Central memory CD8-positive, alpha-beta T cell (primary cell): ENCODE measurements around the gene SLC25A10.

Source experiments
- ATAC-seq: fragments of 150-1000 bp; cut with Tn5 transposase; replicated peaks from 2 replicates; pipeline ENCODE4 v1.10.0; 2022; ENCODE audit warnings: mild to moderate bottlenecking, moderate FRiP score, moderate number of reproducible peaks; ENCODE audit not compliant: poor library complexity, severe bottlenecking; ENCODE audit errors: extremely low read depth
- DNase-seq, 2 donors: peaks; one replicate each; pipeline ENCODE4 v3.0.0; 2021; ENCODE audit warnings: low spot score in 2 of 2
- H3K27ac Mint-ChIP-seq: one replicate; pipeline ENCODE4 v1.8.0; 2022; ENCODE audit warnings: low read depth, mild to moderate bottlenecking, moderate library complexity, mixed read lengths
- H3K27me3 Mint-ChIP-seq: one replicate; pipeline ENCODE4 v1.8.0; 2022; ENCODE audit warnings: mixed read lengths
- H3K36me3 Mint-ChIP-seq: one replicate; pipeline ENCODE4 v1.8.0; 2022; ENCODE audit warnings: mild to moderate bottlenecking, moderate library complexity, mixed read lengths; ENCODE audit not compliant: insufficient read depth
- H3K4me1 Mint-ChIP-seq: one replicate; pipeline ENCODE4 v1.8.0; 2022; ENCODE audit warnings: mixed read lengths
- H3K4me3 Mint-ChIP-seq: one replicate; pipeline ENCODE4 v1.8.0; 2022; ENCODE audit warnings: mild to moderate bottlenecking, moderate library complexity, mixed read lengths
- H3K9me3 Mint-ChIP-seq: one replicate; pipeline ENCODE4 v1.8.0; 2022; ENCODE audit warnings: mixed read lengths

The SLC25A10 gene

GRCh38 chr17:81680150-81680549 is 31.9 kb upstream of the SLC25A10 start:
- peaks cover 30% of the 10 kb centered on the region for H3K4me1 Mint-ChIP-seq
- H3K36me3 Mint-ChIP-seq: peaks cover 12% of the 10 kb centered on the region
- H3K27ac Mint-ChIP-seq: no peak overlapping the region
- DNase-seq (no peak), ATAC-seq (no peak)
- H3K4me3 Mint-ChIP-seq: no peak overlapping the region
- no peaks in the 10 kb centered on the region for H3K9me3 Mint-ChIP-seq
- H3K27me3 Mint-ChIP-seq: no peaks in the 10 kb centered on the region

GRCh38 chr17:81681672-81682071 is 30.4 kb upstream of the SLC25A10 start:
- Mint-ChIP-seq H3K27me3 (no peaks in the 10 kb centered on the region), H3K27ac (no peak overlapping the region), H3K9me3 (no peaks in the 10 kb centered on the region), H3K4me1 (peaks cover 32% of the 10 kb centered on the region), H3K4me3 (no peak overlapping the region), H3K36me3 (peaks cover 21% of the 10 kb centered on the region)
- DNase-seq (no peak), ATAC-seq (no peak)

GRCh38 chr17:81682565-81683207 is 29.4 kb upstream of the SLC25A10 start:
- Mint-ChIP-seq H3K36me3 (peaks cover 24% of the 10 kb centered on the region), H3K27ac (no peak overlapping the region), H3K4me3 (peak overlapping the region; percentile 94), H3K9me3 (no peaks in the 10 kb centered on the region), H3K4me1 (peaks cover 37% of the 10 kb centered on the region), H3K27me3 (no peaks in the 10 kb centered on the region)
- no peak for ATAC-seq
- no peak for DNase-seq

GRCh38 chr17:81683208-81683583 is 28.9 kb upstream of the SLC25A10 start:
- ATAC-seq: peak; percentile 19
- peaks cover 26% of the 10 kb centered on the region for H3K36me3 Mint-ChIP-seq

GRCh38 chr17:81683584-81684441 is 28.3 kb upstream of the SLC25A10 start, which contains the start of the genes ARL16 and HGS:
ARL16 (minus strand) TSS chr17:81683797; CDS start chr17:81683753, 44 bp downstream.
HGS (plus strand) TSS chr17:81684011; CDS start chr17:81684067, 56 bp downstream.
- H3K4me3 Mint-ChIP-seq: peak within 1 kb of the TSS; percentile 94
- peaks cover 40% of the 10 kb centered on the region for H3K4me1 Mint-ChIP-seq
- ATAC-seq: peak; percentile 99
- H3K27ac Mint-ChIP-seq: peak within 1 kb of the TSS; percentile 75
- H3K36me3 Mint-ChIP-seq: peaks cover 27% of the 10 kb centered on the region
- no peaks in the 10 kb centered on the region for H3K9me3 Mint-ChIP-seq
- no peaks in the 10 kb centered on the region for H3K27me3 Mint-ChIP-seq
- peak; percentile 95 to 98 for DNase-seq

More at GRCh38 chr17:81683208-81683583, 28.9 kb upstream of the SLC25A10 start:
- DNase-seq: no peak
- Mint-ChIP-seq H3K27me3 (no peaks in the 10 kb centered on the region), H3K27ac (peak overlapping the region; percentile 75), H3K9me3 (no peaks in the 10 kb centered on the region), H3K4me1 (peaks cover 37% of the 10 kb centered on the region), H3K4me3 (peak overlapping the region; percentile 94)

- Mint-ChIP-seq H3K4me1 (peaks cover 47% of the 10 kb centered on the region), H3K4me3 (peak overlapping the region; percentile 94), H3K36me3 (peaks cover 30% of the 10 kb centered on the region), H3K27ac (peak overlapping the region; percentile 67), H3K9me3 (no peaks in the 10 kb centered on the region), H3K27me3 (no peaks in the 10 kb centered on the region)
- ATAC-seq (no peak), DNase-seq (no peak)
These were observed 27.6 kb upstream of the SLC25A10 start for GRCh38 chr17:81684442-81684911.

- peaks cover 29% of the 10 kb centered on the region for H3K36me3 Mint-ChIP-seq
- no peaks in the 10 kb centered on the region for H3K27me3 Mint-ChIP-seq
- DNase-seq (no peak), ATAC-seq (no peak)
- H3K27ac Mint-ChIP-seq: peak overlapping the region; percentile 67
- peaks cover 53% of the 10 kb centered on the region for H3K4me1 Mint-ChIP-seq
- no peaks in the 10 kb centered on the region for H3K9me3 Mint-ChIP-seq
- peak overlapping the region; percentile 94 for H3K4me3 Mint-ChIP-seq
These were observed 27.0 kb upstream of the SLC25A10 start for GRCh38 chr17:81685108-81685507.

GRCh38 chr17:81686614-81687013 is 25.5 kb upstream of the SLC25A10 start:
- no peak for ATAC-seq
- peaks cover 30% of the 10 kb centered on the region for H3K36me3 Mint-ChIP-seq
- DNase-seq: no peak
- no peak overlapping the region for H3K27ac Mint-ChIP-seq
- no peak overlapping the region for H3K4me3 Mint-ChIP-seq
- H3K9me3 Mint-ChIP-seq: no peaks in the 10 kb centered on the region
- peaks cover 54% of the 10 kb centered on the region for H3K4me1 Mint-ChIP-seq
- no peaks in the 10 kb centered on the region for H3K27me3 Mint-ChIP-seq

GRCh38 chr17:81687770-81688541 is 24.1 kb upstream of the SLC25A10 start:
- H3K4me3 Mint-ChIP-seq: no peak overlapping the region

GRCh38 chr17:81688616-81689015 is 23.5 kb upstream of the SLC25A10 start:
- DNase-seq (no peak), ATAC-seq (no peak)
- H3K4me1 Mint-ChIP-seq: peaks cover 44% of the 10 kb centered on the region
- peaks cover 34% of the 10 kb centered on the region for H3K36me3 Mint-ChIP-seq
- H3K27me3 Mint-ChIP-seq: no peaks in the 10 kb centered on the region
- H3K27ac Mint-ChIP-seq: no peak overlapping the region
- H3K4me3 Mint-ChIP-seq: no peak overlapping the region
- H3K9me3 Mint-ChIP-seq: no peaks in the 10 kb centered on the region

More at GRCh38 chr17:81687770-81688541, 24.1 kb upstream of the SLC25A10 start:
- Mint-ChIP-seq H3K9me3 (no peaks in the 10 kb centered on the region), H3K27me3 (no peaks in the 10 kb centered on the region), H3K4me1 (peaks cover 48% of the 10 kb centered on the region), H3K36me3 (peaks cover 36% of the 10 kb centered on the region), H3K27ac (peak overlapping the region; percentile 69)
- DNase-seq (no peak), ATAC-seq (no peak)

- H3K27me3 Mint-ChIP-seq: no peaks in the 10 kb centered on the region
- ATAC-seq (no peak), DNase-seq (no peak)
- peaks cover 29% of the 10 kb centered on the region for H3K36me3 Mint-ChIP-seq
- H3K4me1 Mint-ChIP-seq: peaks cover 33% of the 10 kb centered on the region
- no peak overlapping the region for H3K4me3 Mint-ChIP-seq
- H3K9me3 Mint-ChIP-seq: no peaks in the 10 kb centered on the region
- peak overlapping the region; percentile 44 for H3K27ac Mint-ChIP-seq
These were observed 22.0 kb upstream of the SLC25A10 start for GRCh38 chr17:81690066-81690465.

- H3K27ac Mint-ChIP-seq: no peak overlapping the region
- peaks cover 26% of the 10 kb centered on the region for H3K36me3 Mint-ChIP-seq
- no peak for ATAC-seq
- H3K4me1 Mint-ChIP-seq: peaks cover 28% of the 10 kb centered on the region
- H3K9me3 Mint-ChIP-seq: no peaks in the 10 kb centered on the region
- no peaks in the 10 kb centered on the region for H3K27me3 Mint-ChIP-seq
- DNase-seq: no peak
- no peak overlapping the region for H3K4me3 Mint-ChIP-seq
These were observed 21.5 kb upstream of the SLC25A10 start for GRCh38 chr17:81690549-81690948.
